Glutamatergic neuron (in vitro differentiated cells): ENCODE data around the gene NAA40. TPM values are rescaled to one million over a fixed set of nuclear protein-coding genes. Genes with fewer than 3 reads are reported as not detected.

ENCODE experiments used
- DNase-seq: peaks from one replicate; pipeline ENCODE4 v3.0.0; 2022
- H3K27ac Mint-ChIP-seq: one replicate; pipeline ENCODE4 v1.8.0; 2020; ENCODE audit warnings: mild to moderate bottlenecking, mixed read lengths, inconsistent platforms; ENCODE audit not compliant: unreplicated experiment
- H3K27me3 Mint-ChIP-seq: one replicate; pipeline ENCODE4 v1.8.0; 2020; ENCODE audit warnings: mild to moderate bottlenecking, moderate library complexity, mixed read lengths, inconsistent platforms; ENCODE audit not compliant: unreplicated experiment
- H3K36me3 Mint-ChIP-seq: one replicate; pipeline ENCODE4 v1.8.0; 2020; ENCODE audit warnings: mild to moderate bottlenecking, mixed read lengths, inconsistent platforms; ENCODE audit not compliant: unreplicated experiment
- H3K4me1 Mint-ChIP-seq: one replicate; pipeline ENCODE4 v1.8.0; 2020; ENCODE audit warnings: mild to moderate bottlenecking, low read depth, mixed read lengths, inconsistent platforms; ENCODE audit not compliant: unreplicated experiment
- H3K4me3 Mint-ChIP-seq: one replicate; pipeline ENCODE4 v1.8.0; 2020; ENCODE audit warnings: mild to moderate bottlenecking, mixed read lengths, inconsistent platforms; ENCODE audit not compliant: unreplicated experiment
- H3K9me3 Mint-ChIP-seq: one replicate; pipeline ENCODE4 v1.8.0; 2020; ENCODE audit warnings: mild to moderate bottlenecking, moderate library complexity, mixed read lengths, inconsistent platforms; ENCODE audit not compliant: unreplicated experiment
- CTCF ChIP-seq: fragments of 200-600 bp; sonication (generic); IDR thresholded peaks from one replicate; pipeline ENCODE4 v1.5.0; 2021; ENCODE audit not compliant: partially characterized antibody, unreplicated experiment
- total RNA-seq: library from RNA; stranded (reverse); fragmentation: NEBNext Ultra II Directional; extraction: Animal tissue kit (Norgen Biotek cat#: 25700); gene quantifications from one replicate; pipeline ENCODE4 v1.2.1, GENCODE V29; 2021; ENCODE audit not compliant: unreplicated experiment

Gene NAA40
- total RNA-seq, 1 donor from 2014 or later = 68.0 TPM

- Mint-ChIP-seq H3K36me3 (no peaks in the 10 kb centered on the region), H3K27me3 (peaks cover 7% of the 10 kb centered on the region), H3K27ac (peak within 1 kb of the TSS; percentile 99), H3K4me3 (peak within 1 kb of the TSS; percentile 99), H3K9me3 (peaks cover 7% of the 10 kb centered on the region), H3K4me1 (peaks cover 19% of the 10 kb centered on the region)
- peak; percentile 92 for DNase-seq
- TF ChIP-seq CTCF = no peak
Observed at GRCh38 chr11:63974259-63975143, 35.7 kb downstream of the NAA40 start, which contains the start of gene COX8A. Gene COX8A (plus strand): TSS chr11:63974620. CDS start chr11:63974681, 61 bp downstream.

GRCh38 chr11:63978551-63979239 lies 39.9 kb downstream of the NAA40 start:
- peaks cover 10% of the 10 kb centered on the region for H3K9me3 Mint-ChIP-seq
- peaks cover 2% of the 10 kb centered on the region for H3K27me3 Mint-ChIP-seq
- peaks cover 22% of the 10 kb centered on the region for H3K4me1 Mint-ChIP-seq
- peak overlapping the region; percentile 64 for H3K27ac Mint-ChIP-seq
- peak overlapping the region; percentile 40 for H3K4me3 Mint-ChIP-seq
- DNase-seq = no peak
- TF ChIP-seq CTCF = no peak
- no peaks in the 10 kb centered on the region for H3K36me3 Mint-ChIP-seq

GRCh38 chr11:63979426-63979825 lies 40.6 kb downstream of the NAA40 start:
- Mint-ChIP-seq H3K4me1 (peaks cover 22% of the 10 kb centered on the region), H3K9me3 (peaks cover 7% of the 10 kb centered on the region), H3K27me3 (peaks cover 2% of the 10 kb centered on the region), H3K27ac (no peak overlapping the region), H3K4me3 (no peak overlapping the region), H3K36me3 (no peaks in the 10 kb centered on the region)
- no peak for TF ChIP-seq CTCF
- DNase-seq = no peak

- Mint-ChIP-seq H3K27me3 (peaks cover 4% of the 10 kb centered on the region), H3K9me3 (peaks cover 11% of the 10 kb centered on the region), H3K27ac (peak overlapping the region; percentile 97), H3K4me1 (peaks cover 18% of the 10 kb centered on the region), H3K36me3 (no peaks in the 10 kb centered on the region), H3K4me3 (peak overlapping the region; percentile 92)
- TF ChIP-seq CTCF = no peak
- DNase-seq = no peak
Observed at GRCh38 chr11:63985812-63986155, 47.0 kb downstream of the NAA40 start.
